ENCODE data around the gene RET. TPM values are rescaled to one million over a fixed set of nuclear protein-coding genes. Genes with fewer than 3 reads are reported as not detected.

Gene RET
- total and polyA plus RNA-seq, 2 experiments from 2014 or later: 0.50 TPM; not detected in 1

GRCh38 chr10:43041422-43042342 is 35.2 kb upstream of the RET start:
- Histone ChIP-seq H3K27ac (no peak overlapping the region), H3K4me3 (no peak overlapping the region), H3K4me2 (no peak overlapping the region), H3K9me2 (replicated peaks; ENCODE audit: insufficient read depth) (no peaks in the 10 kb centered on the region), H3K36me3 (replicated peaks; ENCODE audit: insufficient read depth, low read depth) (no peaks in the 10 kb centered on the region), H3K27me3 (no peaks in the 10 kb centered on the region), H3K9me3 (ENCODE audit: low read depth) (no peaks in the 10 kb centered on the region), H2AFZ (no peak overlapping the region), H4K20me1 (ENCODE audit: insufficient read depth, poor library complexity, severe bottlenecking) (no peaks in the 10 kb centered on the region), H3K79me2 (no peaks in the 10 kb centered on the region), H3K4me1 (ENCODE audit: insufficient read depth) (peaks cover 2% of the 10 kb centered on the region)
- TF ChIP-seq EZH2phosphoT487 (IDR thresholded peaks at IDR 0.05; ENCODE audit: low read depth, severe bottlenecking, unreplicated experiment): no peak
- TF ChIP-seq EZH2 (IDR thresholded peaks at IDR 0.05; ENCODE audit: borderline replicate concordance): no peak
- no peak for TF ChIP-seq CTCF (IDR thresholded peaks at IDR 0.05; ENCODE audit: poor library complexity)
- WGBS (ENCODE audit: low lambda C conversion rate, missing lambda C conversion rate): 81% methylated on average over 9 of the region's 9 CpGs
- no peak for DNase-seq (ENCODE audit: low spot score)

GRCh38 chr10:43042503-43043341 is 34.1 kb upstream of the RET start:
- no peak for DNase-seq (ENCODE audit: low spot score)

GRCh38 chr10:43043342-43043772 is 33.5 kb upstream of the RET start:
- no peak for DNase-seq (ENCODE audit: low spot score)
- WGBS (ENCODE audit: low lambda C conversion rate, missing lambda C conversion rate): 86% methylated on average over 9 of the region's 9 CpGs
- TF ChIP-seq EZH2phosphoT487 (IDR thresholded peaks at IDR 0.05; ENCODE audit: low read depth, severe bottlenecking, unreplicated experiment) (no peak), CTCF (IDR thresholded peaks at IDR 0.05; ENCODE audit: poor library complexity) (no peak), EZH2 (IDR thresholded peaks at IDR 0.05; ENCODE audit: borderline replicate concordance) (no peak)

More at GRCh38 chr10:43042503-43043341, 34.1 kb upstream of the RET start:
- Histone ChIP-seq H3K27me3 (no peaks in the 10 kb centered on the region), H3K36me3 (replicated peaks; ENCODE audit: insufficient read depth, low read depth) (no peaks in the 10 kb centered on the region), H3K4me1 (ENCODE audit: insufficient read depth) (peaks cover 2% of the 10 kb centered on the region), H3K27ac (no peak overlapping the region), H4K20me1 (ENCODE audit: insufficient read depth, poor library complexity, severe bottlenecking) (no peaks in the 10 kb centered on the region), H3K79me2 (no peaks in the 10 kb centered on the region), H3K4me2 (no peak overlapping the region), H3K4me3 (no peak overlapping the region), H3K9me3 (ENCODE audit: low read depth) (no peaks in the 10 kb centered on the region), H3K9me2 (replicated peaks; ENCODE audit: insufficient read depth) (no peaks in the 10 kb centered on the region), H2AFZ (no peak overlapping the region)
- no peak for TF ChIP-seq EZH2phosphoT487 (IDR thresholded peaks at IDR 0.05; ENCODE audit: low read depth, severe bottlenecking, unreplicated experiment)
- no peak for TF ChIP-seq CTCF (IDR thresholded peaks at IDR 0.05; ENCODE audit: poor library complexity)
- TF ChIP-seq EZH2 (IDR thresholded peaks at IDR 0.05; ENCODE audit: borderline replicate concordance): no peak
- WGBS (ENCODE audit: low lambda C conversion rate, missing lambda C conversion rate): 84% methylated on average over 10 of the region's 12 CpGs

More at GRCh38 chr10:43043342-43043772, 33.5 kb upstream of the RET start:
- Histone ChIP-seq H3K79me2 (no peaks in the 10 kb centered on the region), H3K36me3 (replicated peaks; ENCODE audit: insufficient read depth, low read depth) (no peaks in the 10 kb centered on the region), H3K27ac (no peak overlapping the region), H3K9me2 (replicated peaks; ENCODE audit: insufficient read depth) (no peaks in the 10 kb centered on the region), H3K4me3 (no peak overlapping the region), H2AFZ (no peak overlapping the region), H3K27me3 (no peaks in the 10 kb centered on the region), H3K4me1 (ENCODE audit: insufficient read depth) (peaks cover 2% of the 10 kb centered on the region), H3K4me2 (no peak overlapping the region), H4K20me1 (ENCODE audit: insufficient read depth, poor library complexity, severe bottlenecking) (no peaks in the 10 kb centered on the region), H3K9me3 (ENCODE audit: low read depth) (no peaks in the 10 kb centered on the region)

Measured in hepatocyte (in vitro differentiated cells).